Activated T-cell treated with anti-CD3 and anti-CD28 coated beads, Interleukin-2, amount 50 U/mL, for 72 hours (primary cell): ENCODE data around the gene RBMS1. TPM values are rescaled to one million over a fixed set of nuclear protein-coding genes. Genes with fewer than 3 reads are reported as not detected.

Source experiments
- ATAC-seq, 2 donors: fragments of 150-1000 bp; cut with Tn5 transposase; replicated peaks in 1 of 2; 2 replicates each; pipeline ENCODE4 v1.10.0; 2021; ENCODE audit warnings: moderate library complexity in 2 of 2, mild to moderate bottlenecking in 1 of 2
- DNase-seq, 2 donors: peaks; one replicate each; pipeline ENCODE4 v3.0.0; 2021 to 2022; ENCODE audit warnings: mixed read lengths in 1 of 2
- H3K27ac Mint-ChIP-seq: one replicate; pipeline ENCODE4 v1.8.0; 2022; ENCODE audit warnings: mild to moderate bottlenecking, moderate library complexity, mixed read lengths
- H3K27me3 Mint-ChIP-seq: one replicate; pipeline ENCODE4 v1.8.0; 2022; ENCODE audit warnings: low read depth, mixed read lengths
- H3K36me3 Mint-ChIP-seq, 2 donors: one replicate each; pipeline ENCODE4 v1.8.0; 2022; ENCODE audit warnings: mixed read lengths in 2 of 2, mild to moderate bottlenecking in 1 of 2; ENCODE audit not compliant: insufficient read depth in 2 of 2
- H3K4me1 Mint-ChIP-seq: one replicate; pipeline ENCODE4 v1.8.0; 2022; ENCODE audit warnings: low read depth, mixed read lengths
- H3K4me3 Mint-ChIP-seq, 2 donors: one replicate each; pipeline ENCODE4 v1.8.0; 2022; ENCODE audit warnings: mild to moderate bottlenecking in 2 of 2, mixed read lengths in 2 of 2, moderate library complexity in 2 of 2
- H3K9me3 Mint-ChIP-seq, 2 donors: one replicate each; pipeline ENCODE4 v1.8.0; 2022; ENCODE audit warnings: mixed read lengths in 2 of 2
- total RNA-seq, 2 donors: library from RNA; stranded (reverse); gene quantifications; one replicate each; pipeline ENCODE4 v1.2.3, GENCODE V29; 2022

Gene RBMS1, protein sequence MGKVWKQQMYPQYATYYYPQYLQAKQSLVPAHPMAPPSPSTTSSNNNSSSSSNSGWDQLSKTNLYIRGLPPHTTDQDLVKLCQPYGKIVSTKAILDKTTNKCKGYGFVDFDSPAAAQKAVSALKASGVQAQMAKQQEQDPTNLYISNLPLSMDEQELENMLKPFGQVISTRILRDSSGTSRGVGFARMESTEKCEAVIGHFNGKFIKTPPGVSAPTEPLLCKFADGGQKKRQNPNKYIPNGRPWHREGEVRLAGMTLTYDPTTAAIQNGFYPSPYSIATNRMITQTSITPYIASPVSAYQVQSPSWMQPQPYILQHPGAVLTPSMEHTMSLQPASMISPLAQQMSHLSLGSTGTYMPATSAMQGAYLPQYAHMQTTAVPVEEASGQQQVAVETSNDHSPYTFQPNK
- total RNA-seq, result 10 to 100 TPM; 48.4 to 55.1 TPM

DNA sequence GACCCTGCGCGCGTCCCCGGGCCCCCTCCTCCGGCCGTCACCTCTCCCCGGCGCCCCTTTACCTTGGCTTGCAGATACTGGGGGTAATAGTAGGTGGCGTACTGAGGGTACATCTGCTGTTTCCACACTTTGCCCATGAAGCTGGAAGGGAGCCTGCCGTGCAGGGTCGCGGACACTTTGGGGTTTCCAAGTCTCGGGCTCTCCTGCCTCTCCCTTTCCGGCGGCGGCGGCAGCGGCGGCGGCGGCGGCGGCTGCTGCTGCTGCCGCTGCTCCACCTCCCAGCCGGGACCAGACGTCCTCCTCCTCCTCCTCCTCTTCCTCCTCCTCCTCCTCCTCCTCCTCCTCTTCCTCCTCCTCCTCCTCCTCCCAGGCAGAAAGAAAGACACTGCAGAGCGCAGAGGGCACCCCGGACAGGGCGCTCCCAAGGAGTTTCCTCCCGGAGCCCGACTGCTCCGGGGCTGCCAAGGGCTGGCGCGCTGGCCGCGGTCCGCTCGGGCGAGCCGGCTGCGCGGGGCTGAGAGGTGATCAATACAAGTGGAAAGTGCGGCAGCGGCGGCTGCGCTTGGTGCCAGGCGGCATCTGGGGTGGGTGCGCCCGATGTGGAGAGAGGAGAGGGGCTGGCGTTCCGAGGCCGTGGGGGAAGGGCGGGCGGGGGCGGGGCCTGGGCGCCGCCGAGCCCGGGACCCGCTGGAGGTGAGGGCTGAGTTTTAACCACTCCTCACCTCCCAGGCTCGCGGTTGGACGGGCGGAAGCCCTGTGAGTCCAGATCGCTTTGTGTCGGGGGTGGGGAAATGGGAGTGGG lies at the start of gene RBMS1:
TSS of gene RBMS1 (minus strand) at position 581 of the 802 bp plus-strand sequence. CDS start at position 137, 444 bp downstream.
- peaks cover 51% of the 10 kb centered on the region for H3K4me1 Mint-ChIP-seq
- peaks cover 2 to 8% of the 10 kb centered on the region in 2 donors for H3K36me3 Mint-ChIP-seq
- H3K9me3 Mint-ChIP-seq, result no peaks in the 10 kb centered on the region
- ATAC-seq, result peak; percentile 42 to 63
- H3K27ac Mint-ChIP-seq, result peak within 1 kb of the TSS; percentile 92
- H3K27me3 Mint-ChIP-seq, result no peaks in the 10 kb centered on the region
- H3K4me3 Mint-ChIP-seq, result peak within 1 kb of the TSS; percentile 94 to 95
- DNase-seq, result peak; percentile 61 to 63

DNA sequence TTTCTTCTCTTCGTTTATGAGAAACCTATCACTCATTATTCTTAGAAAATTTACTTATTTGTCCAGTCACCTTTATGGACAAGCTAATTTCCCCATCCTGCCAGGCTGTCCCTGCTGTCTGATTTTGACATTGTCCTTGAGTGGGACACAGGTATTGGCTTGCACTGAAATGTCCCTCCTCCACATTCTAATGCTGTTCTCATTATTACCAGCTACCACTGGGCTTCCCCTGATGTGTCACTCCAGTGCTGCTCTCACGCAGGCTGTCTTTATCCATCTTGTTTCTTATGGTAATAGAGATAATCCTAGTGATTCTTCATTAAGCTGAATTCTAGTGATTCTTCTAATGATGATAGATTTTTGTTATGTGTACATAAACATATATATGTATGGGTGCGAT lies 48.1 kb upstream of the RBMS1 start:
- no peak overlapping the region for H3K27ac Mint-ChIP-seq
- H3K27me3 Mint-ChIP-seq, result no peaks in the 10 kb centered on the region
- no peak for ATAC-seq
- DNase-seq, result no peak
- no peaks in the 10 kb centered on the region for H3K4me1 Mint-ChIP-seq
- H3K9me3 Mint-ChIP-seq, result peaks cover 0 to 2% of the 10 kb centered on the region in 2 donors
- no peak overlapping the region for H3K4me3 Mint-ChIP-seq
- no peaks in the 10 kb centered on the region for H3K36me3 Mint-ChIP-seq

DNA sequence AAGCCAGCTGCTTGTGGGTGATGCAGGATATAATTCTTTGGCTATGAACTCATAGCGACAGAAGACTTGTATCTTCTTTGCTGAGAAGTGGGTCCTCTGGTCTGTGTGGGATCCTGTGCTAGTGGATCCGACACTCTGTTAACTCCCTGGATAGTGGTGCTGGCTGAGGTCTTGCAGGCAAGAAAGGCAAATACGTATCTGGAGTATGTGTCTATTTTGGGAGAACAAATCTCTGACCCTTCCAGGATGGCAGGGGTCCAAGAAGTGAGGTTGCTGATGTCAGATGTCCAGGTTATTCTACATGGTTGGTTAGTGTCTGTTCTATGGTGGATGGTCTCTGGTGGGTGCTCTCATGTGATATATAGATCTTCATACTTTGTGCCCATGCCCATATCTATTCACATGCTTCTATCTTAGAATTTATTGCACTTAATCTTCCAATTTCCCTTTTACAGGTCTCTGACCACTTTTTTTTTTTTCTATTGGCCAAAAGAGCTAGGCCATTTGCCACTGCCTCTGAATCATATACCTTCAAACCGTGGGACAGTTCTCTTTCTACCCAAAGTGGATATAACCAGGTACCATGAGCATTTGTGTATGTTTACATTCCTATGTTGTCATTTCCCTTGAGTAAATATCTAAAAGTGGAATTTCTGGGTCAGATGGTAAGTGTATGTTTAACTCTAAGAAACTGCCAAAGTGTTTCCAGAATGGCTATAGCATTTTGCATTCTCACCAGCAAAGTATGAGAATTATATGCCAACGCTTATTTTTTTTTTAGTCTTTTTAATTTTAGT lies 45.1 kb upstream of the RBMS1 start:
- ATAC-seq (no peak), DNase-seq (no peak)
- no peaks in the 10 kb centered on the region for H3K4me1 Mint-ChIP-seq
- H3K9me3 Mint-ChIP-seq, result peaks cover 0 to 2% of the 10 kb centered on the region in 2 donors
- no peak overlapping the region for H3K4me3 Mint-ChIP-seq
- H3K36me3 Mint-ChIP-seq, result no peaks in the 10 kb centered on the region
- no peak overlapping the region for H3K27ac Mint-ChIP-seq
- no peaks in the 10 kb centered on the region for H3K27me3 Mint-ChIP-seq

DNA sequence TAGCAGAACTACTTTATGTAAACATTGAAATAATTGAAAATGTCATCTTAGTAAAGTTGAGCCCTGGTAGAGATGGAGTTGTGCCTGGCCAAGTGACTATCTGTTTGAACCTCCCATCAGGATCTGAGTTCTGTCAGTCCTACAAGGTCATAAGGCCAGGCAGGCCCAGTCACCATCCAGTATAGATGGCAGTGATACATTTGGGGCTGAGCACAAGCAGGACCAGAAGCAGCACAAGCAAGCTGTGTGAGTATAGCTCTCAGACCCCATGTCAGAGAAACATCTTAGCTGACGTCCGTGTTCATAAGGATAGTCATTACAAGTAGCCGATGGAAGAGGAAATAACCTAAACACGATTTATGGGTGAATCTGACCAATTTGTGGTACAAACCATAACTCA lies 44.5 kb upstream of the RBMS1 start:
- Mint-ChIP-seq H3K36me3 (no peaks in the 10 kb centered on the region), H3K27me3 (no peaks in the 10 kb centered on the region), H3K27ac (no peak overlapping the region), H3K4me1 (no peaks in the 10 kb centered on the region), H3K9me3 (peaks cover 0 to 2% of the 10 kb centered on the region in 2 donors), H3K4me3 (no peak overlapping the region)
- no peak for DNase-seq
- ATAC-seq, result no peak

DNA sequence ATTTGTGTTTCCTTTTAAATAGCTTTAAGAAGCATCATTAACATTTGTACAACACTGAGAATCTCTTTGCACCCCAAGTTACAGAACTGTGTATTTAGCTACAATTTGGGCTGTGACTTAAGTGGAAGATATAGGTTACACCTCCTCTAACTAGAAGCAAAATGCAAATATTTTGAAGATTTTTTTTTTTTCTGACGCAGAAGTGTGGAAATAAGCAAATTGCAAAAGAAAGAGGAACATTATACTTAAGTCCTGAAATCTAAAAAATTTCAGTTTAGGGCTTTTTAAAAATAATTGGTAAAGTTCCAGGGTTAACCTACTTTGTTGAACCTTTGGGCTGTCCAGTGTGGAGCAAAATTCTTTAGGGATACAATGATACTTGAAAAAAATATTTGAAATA lies 41.4 kb upstream of the RBMS1 start:
- no peak for ATAC-seq
- no peaks in the 10 kb centered on the region for H3K4me1 Mint-ChIP-seq

DNA sequence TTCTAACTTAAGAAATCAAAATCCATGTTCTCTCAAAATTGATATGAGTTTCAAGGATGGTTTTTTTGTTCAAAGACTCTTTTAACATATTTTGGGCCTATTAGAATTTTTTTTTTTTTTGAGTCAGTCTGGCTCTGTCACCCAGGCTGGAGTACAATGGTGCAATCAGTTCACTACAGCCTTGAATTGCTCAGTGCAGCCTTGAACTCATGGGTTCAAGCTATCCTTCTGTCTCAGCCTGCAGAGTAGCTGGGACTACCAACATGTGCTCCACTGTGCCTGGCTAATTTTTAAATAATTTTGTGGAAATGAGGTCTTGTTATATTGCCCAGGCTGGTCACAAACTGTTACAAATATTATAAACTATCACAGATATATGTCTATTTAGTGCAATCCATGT lies 40.6 kb upstream of the RBMS1 start:
- Mint-ChIP-seq H3K4me3 (no peak overlapping the region), H3K4me1 (no peaks in the 10 kb centered on the region), H3K27me3 (no peaks in the 10 kb centered on the region), H3K27ac (no peak overlapping the region), H3K9me3 (no peaks in the 10 kb centered on the region), H3K36me3 (peaks cover 0 to 2% of the 10 kb centered on the region in 2 donors)
- ATAC-seq (no peak), DNase-seq (no peak)

More for the DNA sequence above, 41.4 kb upstream of the RBMS1 start:
- Mint-ChIP-seq H3K9me3 (peaks cover 0 to 2% of the 10 kb centered on the region in 2 donors), H3K4me3 (no peak overlapping the region), H3K27me3 (no peaks in the 10 kb centered on the region), H3K36me3 (peaks cover 0 to under 1% of the 10 kb centered on the region in 2 donors), H3K27ac (no peak overlapping the region)
- DNase-seq, result no peak

DNA sequence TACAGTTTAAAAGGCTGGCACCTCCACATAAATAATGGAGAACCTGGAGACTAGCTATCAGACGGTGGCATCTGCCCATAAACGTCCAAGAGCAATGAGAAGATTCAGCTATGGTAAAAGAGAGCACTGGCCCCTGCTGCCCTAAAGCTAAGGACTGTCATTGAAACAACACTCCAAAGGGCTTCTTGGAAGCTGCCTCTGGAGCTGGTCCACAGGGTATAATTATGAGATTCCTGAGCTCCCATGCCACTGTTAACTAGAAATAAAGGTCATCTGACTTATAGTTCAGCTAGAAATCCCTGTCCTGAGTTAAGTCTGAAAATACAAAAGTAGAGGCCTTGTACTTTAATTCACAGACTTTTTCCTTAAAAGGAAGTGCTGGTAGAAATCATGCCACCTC lies 39.9 kb upstream of the RBMS1 start:
- Mint-ChIP-seq H3K4me1 (no peaks in the 10 kb centered on the region), H3K9me3 (no peaks in the 10 kb centered on the region)
- DNase-seq, result no peak

DNA sequence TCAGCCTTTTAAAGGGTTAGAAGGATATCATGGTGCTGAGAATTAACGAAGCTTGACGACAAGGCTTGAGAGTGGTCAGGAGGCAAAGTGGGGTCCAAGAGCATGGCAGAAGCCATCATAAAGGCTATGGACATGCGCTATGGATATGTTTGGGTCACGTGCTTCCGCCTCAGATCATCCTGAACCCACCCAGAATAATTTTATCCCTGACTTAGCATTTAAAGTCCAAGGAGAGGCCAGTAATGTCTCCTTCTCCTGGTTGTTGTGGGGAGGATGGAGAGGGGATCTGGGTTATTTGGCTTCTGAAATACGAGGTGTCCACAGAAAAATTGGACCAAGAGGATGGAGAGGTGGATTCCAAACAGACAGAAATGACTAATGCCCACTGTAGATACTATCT lies 38.8 kb upstream of the RBMS1 start:
- H3K27me3 Mint-ChIP-seq, result no peaks in the 10 kb centered on the region
- H3K4me1 Mint-ChIP-seq, result no peaks in the 10 kb centered on the region
- no peak overlapping the region for H3K4me3 Mint-ChIP-seq
- no peak for DNase-seq
- no peak overlapping the region for H3K27ac Mint-ChIP-seq
- no peak for ATAC-seq
- H3K36me3 Mint-ChIP-seq, result peaks cover 0 to 2% of the 10 kb centered on the region in 2 donors
- H3K9me3 Mint-ChIP-seq, result peaks cover 0 to 4% of the 10 kb centered on the region in 2 donors

More for the DNA sequence above, 39.9 kb upstream of the RBMS1 start:
- H3K4me3 Mint-ChIP-seq, result no peak overlapping the region
- no peak for ATAC-seq
- no peak overlapping the region for H3K27ac Mint-ChIP-seq
- peaks cover 0 to 2% of the 10 kb centered on the region in 2 donors for H3K36me3 Mint-ChIP-seq
- no peaks in the 10 kb centered on the region for H3K27me3 Mint-ChIP-seq

DNA sequence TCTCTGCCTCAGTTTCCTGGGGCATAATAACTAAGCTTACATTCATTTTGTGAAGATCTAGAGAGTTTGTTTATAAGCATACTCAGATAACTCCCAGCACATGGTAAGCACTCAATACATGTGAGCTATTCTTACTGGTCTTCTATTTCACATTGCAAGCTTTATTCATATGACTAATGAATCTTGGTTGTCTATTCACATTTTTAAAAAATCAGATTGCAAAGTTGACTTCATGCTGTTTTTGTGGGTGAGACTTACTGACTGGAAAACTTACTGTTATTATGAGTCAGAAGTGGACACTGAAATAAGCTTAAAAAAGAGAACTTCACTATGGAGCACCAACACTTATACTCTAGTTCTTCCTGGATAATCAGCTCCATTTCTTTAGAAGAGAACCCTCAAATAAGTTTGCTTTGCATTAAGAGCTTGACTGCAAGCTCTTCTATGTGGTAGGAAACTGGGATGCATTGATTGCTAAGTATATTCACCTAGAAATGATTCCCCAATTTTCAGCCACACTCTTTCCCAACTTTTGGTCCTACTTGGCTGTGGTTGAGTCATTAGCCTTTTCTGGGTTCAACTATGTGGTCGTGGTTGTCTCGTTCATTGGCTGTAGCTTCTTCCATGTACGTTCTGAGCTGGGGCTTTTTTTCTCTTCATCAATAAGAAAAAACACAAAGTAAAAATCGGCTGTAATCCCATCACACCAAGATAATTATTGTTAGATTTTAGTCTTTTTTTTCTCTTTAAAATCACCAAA lies 29.5 kb upstream of the RBMS1 start:
- Mint-ChIP-seq H3K27me3 (no peaks in the 10 kb centered on the region), H3K36me3 (no peaks in the 10 kb centered on the region), H3K9me3 (peaks cover 1 to 4% of the 10 kb centered on the region in 2 donors), H3K4me1 (no peaks in the 10 kb centered on the region), H3K27ac (no peak overlapping the region), H3K4me3 (no peak overlapping the region)
- DNase-seq (no peak), ATAC-seq (peak; percentile 41 to 70)

DNA sequence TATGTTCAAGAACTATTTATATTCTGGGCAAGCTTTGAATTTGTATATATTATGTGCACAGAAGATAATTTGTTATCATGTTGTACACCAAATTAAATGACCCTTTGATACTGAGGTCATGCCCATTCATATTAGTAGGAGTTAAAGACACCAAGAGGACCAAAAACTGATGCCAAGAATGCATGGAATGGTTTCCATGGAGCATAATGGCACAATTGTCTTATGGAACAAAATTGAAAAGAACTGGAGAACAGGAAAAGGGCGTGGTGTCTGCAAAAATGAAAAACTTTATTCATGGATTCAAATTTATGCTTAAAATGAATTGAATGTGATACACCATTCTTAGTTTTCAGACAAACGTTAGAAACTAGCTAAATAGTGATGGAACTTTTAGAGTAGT lies 24.1 kb upstream of the RBMS1 start:
- ATAC-seq, result no peak
- Mint-ChIP-seq H3K36me3 (peaks cover 0 to 2% of the 10 kb centered on the region in 2 donors), H3K4me1 (peaks cover 31% of the 10 kb centered on the region), H3K27ac (no peak overlapping the region), H3K9me3 (peaks cover 0 to 1% of the 10 kb centered on the region in 2 donors), H3K27me3 (peaks cover 6% of the 10 kb centered on the region), H3K4me3 (no peak overlapping the region)
- no peak for DNase-seq

DNA sequence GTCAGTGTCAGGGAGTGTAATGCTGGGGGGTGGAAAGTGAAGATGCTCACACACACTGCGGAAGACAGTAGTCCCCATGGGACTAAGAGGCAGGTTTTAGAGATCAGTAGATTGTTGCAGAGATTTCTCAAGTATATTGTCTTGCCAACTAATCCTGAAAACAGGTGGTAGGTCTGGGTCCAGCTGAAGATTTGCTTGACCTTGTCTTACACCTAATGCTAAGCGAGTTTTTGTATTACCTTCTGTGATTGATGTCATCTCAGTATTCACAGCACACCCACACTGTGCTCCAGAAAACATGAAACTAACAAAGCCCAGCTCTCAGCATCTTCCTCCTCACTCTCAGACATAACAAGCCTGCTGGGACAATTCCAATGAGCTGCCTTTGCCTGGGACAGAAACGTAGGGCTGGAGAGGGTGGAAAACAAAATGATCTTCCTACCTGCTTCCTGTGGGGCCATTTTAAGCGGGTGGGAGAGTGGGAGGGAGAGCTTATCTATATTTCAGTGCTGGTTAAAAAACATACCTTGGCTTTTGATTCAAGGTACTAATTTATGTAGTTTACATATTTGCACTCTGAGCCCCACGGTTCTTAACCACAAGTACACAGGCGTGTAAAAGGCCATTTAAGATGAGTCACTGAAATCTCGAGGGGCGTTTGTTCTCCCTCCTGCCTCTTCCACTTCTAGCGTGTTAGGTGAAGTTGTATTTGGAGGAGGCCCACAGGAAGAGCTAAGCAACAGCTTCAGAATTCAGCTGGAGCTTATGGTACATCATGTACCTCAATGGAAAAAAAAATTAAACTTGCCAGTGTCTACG lies 23.1 kb upstream of the RBMS1 start:
- Mint-ChIP-seq H3K27me3 (peaks cover 6% of the 10 kb centered on the region), H3K4me1 (peaks cover 40% of the 10 kb centered on the region), H3K36me3 (peaks cover 0 to 2% of the 10 kb centered on the region in 2 donors), H3K9me3 (peaks cover 0 to 1% of the 10 kb centered on the region in 2 donors), H3K4me3 (peak overlapping the region; percentile 29 to 30), H3K27ac (no peak overlapping the region)
- DNase-seq (peak; percentile 21 to 26), ATAC-seq (peak; percentile 87 to 90)
